ENCODE measurements around the gene HOXA2. TPM values are rescaled to one million over a fixed set of nuclear protein-coding genes. Genes with fewer than 3 reads are reported as not detected.

Gene HOXA2
- total and polyA plus RNA-seq, 3 experiments from 2014 or later = not detected

GRCh38 chr7:27091105-27091504 is 11.4 kb downstream of the HOXA2 start:
- Histone ChIP-seq H3K27ac (ENCODE audit: low read depth, low read length) (no peak overlapping the region), H3K4me3 (ENCODE audit: low read length) (no peak overlapping the region), H3K27me3 (ENCODE audit: insufficient read depth, low read length, poor library complexity, severe bottlenecking) (peaks cover 26% of the 10 kb centered on the region), H3K4me1 (ENCODE audit: insufficient read depth, low read length) (peaks cover 8% of the 10 kb centered on the region), H3K9me3 (ENCODE audit: low read length) (no peaks in the 10 kb centered on the region), H3K36me3 (ENCODE audit: insufficient read depth, low read length) (no peaks in the 10 kb centered on the region)
- no peak for DNase-seq
- peaks cover 42 to 78% of the 10 kb centered on the region in 2 donors for H3K27me3 Mint-ChIP-seq
- peak overlapping the region in 1 of 8 donors; percentile 82 for H3K27ac Mint-ChIP-seq
- ChIA-PET POLR2A (no interaction called here), CTCF (no interaction called here)
- no peak overlapping the region for H3K4me3 Mint-ChIP-seq
- peaks cover 0 to 3% (median 0%) of the 10 kb centered on the region in 3 donors for H3K36me3 Mint-ChIP-seq
- H3K4me1 Mint-ChIP-seq = peaks cover 18 to 28% (median 21%) of the 10 kb centered on the region in 3 donors
- H3K9me3 Mint-ChIP-seq = peaks cover 0 to 4% (median 3%) of the 10 kb centered on the region in 5 donors

GRCh38 chr7:27088002-27088922 is 14.2 kb downstream of the HOXA2 start:
- Histone ChIP-seq H3K36me3 (ENCODE audit: insufficient read depth, low read length) (no peaks in the 10 kb centered on the region), H3K9me3 (ENCODE audit: low read length) (no peaks in the 10 kb centered on the region), H3K4me3 (ENCODE audit: low read length) (no peak overlapping the region), H3K27me3 (ENCODE audit: insufficient read depth, low read length, poor library complexity, severe bottlenecking) (peaks cover 26% of the 10 kb centered on the region), H3K4me1 (ENCODE audit: insufficient read depth, low read length) (no peaks in the 10 kb centered on the region), H3K27ac (ENCODE audit: low read depth, low read length) (no peak overlapping the region)
- Mint-ChIP-seq H3K27me3 (peaks cover 33 to 69% of the 10 kb centered on the region in 2 donors), H3K4me1 (peaks cover 3 to 5% (median 4%) of the 10 kb centered on the region in 3 donors), H3K36me3 (no peaks in the 10 kb centered on the region), H3K27ac (no peak overlapping the region), H3K4me3 (peak overlapping the region in 3 of 7 donors; percentile 19 to 52 (median 49)), H3K9me3 (peaks cover 0 to 4% (median 3%) of the 10 kb centered on the region in 5 donors)
- ChIA-PET CTCF (no interaction called here), POLR2A (no interaction called here)
- no peak for DNase-seq

GRCh38 chr7:27083646-27084045 is 18.8 kb downstream of the HOXA2 start:
- no peaks in the 10 kb centered on the region for H3K9me3 ChIP-seq (ENCODE audit: low read length)
- H3K4me3 ChIP-seq (ENCODE audit: low read length) = no peak overlapping the region
- no peak overlapping the region for H3K27ac Mint-ChIP-seq
- no peaks in the 10 kb centered on the region for H3K36me3 ChIP-seq (ENCODE audit: insufficient read depth, low read length)
- peaks cover 17 to 29% of the 10 kb centered on the region in 2 donors for H3K27me3 Mint-ChIP-seq
- ChIA-PET CTCF (interaction anchor here (1.0 kb wide), 1 partner anchor 13 kb away, joined by 4 read pairs; no protein-coding TSS in a partner anchor), POLR2A (no interaction called here)
- peaks cover 4 to 6% (median 5%) of the 10 kb centered on the region in 3 donors for H3K4me1 Mint-ChIP-seq
- no peak overlapping the region for H3K27ac ChIP-seq (ENCODE audit: low read depth, low read length)
- DNase-seq = no peak
- no peaks in the 10 kb centered on the region for H3K4me1 ChIP-seq (ENCODE audit: insufficient read depth, low read length)
- no peak overlapping the region for H3K4me3 Mint-ChIP-seq
- peaks cover 12% of the 10 kb centered on the region for H3K27me3 ChIP-seq (ENCODE audit: insufficient read depth, low read length, poor library complexity, severe bottlenecking)
- H3K9me3 Mint-ChIP-seq = peaks cover 0 to 4% (median 3%) of the 10 kb centered on the region in 5 donors
- no peaks in the 10 kb centered on the region for H3K36me3 Mint-ChIP-seq

- H3K9me3 ChIP-seq (ENCODE audit: low read length) = no peaks in the 10 kb centered on the region
- CTCF ChIA-PET = no interaction called here
These were observed 20.3 kb downstream of the HOXA2 start for GRCh38 chr7:27082171-27082570.

GRCh38 chr7:27080844-27081436 is 21.5 kb downstream of the HOXA2 start:
- peaks cover 4 to 16% of the 10 kb centered on the region in 2 donors for H3K27me3 Mint-ChIP-seq
- no peaks in the 10 kb centered on the region for H3K36me3 Mint-ChIP-seq
- H3K9me3 Mint-ChIP-seq = no peaks in the 10 kb centered on the region
- H3K27ac Mint-ChIP-seq = no peak overlapping the region
- H3K36me3 ChIP-seq (ENCODE audit: insufficient read depth, low read length) = no peaks in the 10 kb centered on the region
- no peak overlapping the region for H3K4me3 Mint-ChIP-seq
- H3K27ac ChIP-seq (ENCODE audit: low read depth, low read length) = no peak overlapping the region
- ChIA-PET CTCF (no interaction called here), POLR2A (interaction anchor here (0.6 kb wide), 1 partner anchor 20 kb away, joined by 3 read pairs; no protein-coding TSS in a partner anchor)
- H3K9me3 ChIP-seq (ENCODE audit: low read length) = no peaks in the 10 kb centered on the region
- H3K4me1 Mint-ChIP-seq = peaks cover 0 to 2% (median 0%) of the 10 kb centered on the region in 3 donors
- no peaks in the 10 kb centered on the region for H3K4me1 ChIP-seq (ENCODE audit: insufficient read depth, low read length)
- no peak overlapping the region for H3K4me3 ChIP-seq (ENCODE audit: low read length)
- no peak for DNase-seq
- no peaks in the 10 kb centered on the region for H3K27me3 ChIP-seq (ENCODE audit: insufficient read depth, low read length, poor library complexity, severe bottlenecking)

More at GRCh38 chr7:27082171-27082570, 20.3 kb downstream of the HOXA2 start:
- H3K4me3 Mint-ChIP-seq = no peak overlapping the region
- Histone ChIP-seq H3K4me3 (ENCODE audit: low read length) (no peak overlapping the region), H3K36me3 (ENCODE audit: insufficient read depth, low read length) (no peaks in the 10 kb centered on the region), H3K27me3 (ENCODE audit: insufficient read depth, low read length, poor library complexity, severe bottlenecking) (no peaks in the 10 kb centered on the region), H3K27ac (ENCODE audit: low read depth, low read length) (no peak overlapping the region), H3K4me1 (ENCODE audit: insufficient read depth, low read length) (no peaks in the 10 kb centered on the region)
- POLR2A ChIA-PET = no interaction called here
- H3K27ac Mint-ChIP-seq = no peak overlapping the region
- H3K36me3 Mint-ChIP-seq = no peaks in the 10 kb centered on the region
- peaks cover 7 to 18% of the 10 kb centered on the region in 2 donors for H3K27me3 Mint-ChIP-seq
- DNase-seq = no peak
- H3K4me1 Mint-ChIP-seq = peaks cover 0 to 2% (median 0%) of the 10 kb centered on the region in 3 donors
- no peaks in the 10 kb centered on the region for H3K9me3 Mint-ChIP-seq

GRCh38 chr7:27079234-27079975 is 23.1 kb downstream of the HOXA2 start:
- H3K36me3 Mint-ChIP-seq = no peaks in the 10 kb centered on the region
- Histone ChIP-seq H3K4me1 (ENCODE audit: insufficient read depth, low read length) (no peaks in the 10 kb centered on the region), H3K27ac (ENCODE audit: low read depth, low read length) (no peak overlapping the region), H3K36me3 (ENCODE audit: insufficient read depth, low read length) (no peaks in the 10 kb centered on the region), H3K9me3 (ENCODE audit: low read length) (no peaks in the 10 kb centered on the region), H3K4me3 (ENCODE audit: low read length) (no peak overlapping the region), H3K27me3 (ENCODE audit: insufficient read depth, low read length, poor library complexity, severe bottlenecking) (no peaks in the 10 kb centered on the region)
- H3K27ac Mint-ChIP-seq = peak overlapping the region in 2 of 8 donors; percentile 15 to 48
- peaks cover 3 to 20% of the 10 kb centered on the region in 2 donors for H3K27me3 Mint-ChIP-seq
- no peak for DNase-seq
- no peaks in the 10 kb centered on the region for H3K9me3 Mint-ChIP-seq
- no peak overlapping the region for H3K4me3 Mint-ChIP-seq
- ChIA-PET CTCF (no interaction called here), POLR2A (no interaction called here)
- H3K4me1 Mint-ChIP-seq = peaks cover 0 to 2% (median 0%) of the 10 kb centered on the region in 3 donors

GRCh38 chr7:27078616-27079233 is 23.8 kb downstream of the HOXA2 start:
- H3K27me3 Mint-ChIP-seq = peaks cover 3 to 21% of the 10 kb centered on the region in 2 donors
- H3K36me3 Mint-ChIP-seq = no peaks in the 10 kb centered on the region
- no peak overlapping the region for H3K27ac Mint-ChIP-seq
- Histone ChIP-seq H3K36me3 (ENCODE audit: insufficient read depth, low read length) (no peaks in the 10 kb centered on the region), H3K27me3 (ENCODE audit: insufficient read depth, low read length, poor library complexity, severe bottlenecking) (no peaks in the 10 kb centered on the region), H3K4me1 (ENCODE audit: insufficient read depth, low read length) (no peaks in the 10 kb centered on the region), H3K27ac (ENCODE audit: low read depth, low read length) (no peak overlapping the region), H3K4me3 (ENCODE audit: low read length) (no peak overlapping the region), H3K9me3 (ENCODE audit: low read length) (no peaks in the 10 kb centered on the region)
- H3K4me3 Mint-ChIP-seq = no peak overlapping the region
- H3K4me1 Mint-ChIP-seq = peaks cover 0 to 2% (median 0%) of the 10 kb centered on the region in 3 donors
- DNase-seq = no peak
- CTCF ChIA-PET = no interaction called here
- H3K9me3 Mint-ChIP-seq = no peaks in the 10 kb centered on the region
- POLR2A ChIA-PET = no interaction called here

Data from CD8-positive, alpha-beta memory T cell (primary cell).